CD14-positive monocyte (primary cell): Measurements from ENCODE around the gene CPED1. TPM values are rescaled to one million over a fixed set of nuclear protein-coding genes. Genes with fewer than 3 reads are reported as not detected.

ENCODE experiments used
- DNase-seq, 3 donors: peaks; one replicate each; pipeline ENCODE4 v3.0.0-alpha.2; 2011 to 2022
- H2AFZ ChIP-seq: 2 replicates; pipeline ENCODE4 v1.6.0; 2012; ENCODE audit warnings: mild to moderate bottlenecking, low read depth, low read length, inconsistent platforms; ENCODE audit not compliant: insufficient read depth, poor library complexity, severe bottlenecking
- H3K27ac ChIP-seq, 2 donors: 1 replicate in 1 of 2; 2 replicates in 1 of 2; pipeline ENCODE4 v1.5.1; 2012 to 2013; ENCODE audit warnings: low read length in 2 of 2, control low read depth in 1 of 2, inconsistent platforms in 1 of 2, low read depth in 1 of 2, mild to moderate bottlenecking in 1 of 2
- H3K27me3 ChIP-seq, 2 donors: one replicate each; pipeline versions ENCODE4 v1.6.0 to v1.6.1; 2011 to 2013; ENCODE audit warnings: low read length in 2 of 2; ENCODE audit not compliant: control insufficient read depth in 2 of 2, insufficient read depth in 2 of 2
- H3K36me3 ChIP-seq, 2 donors: replicated peaks in 1 of 2; 1 replicate in 1 of 2; 2 replicates in 1 of 2; pipeline versions ENCODE4 v1.5.1 to v1.6.1; 2012 to 2013; ENCODE audit warnings: low read length in 2 of 2, control low read depth in 1 of 2, inconsistent platforms in 1 of 2, mild to moderate bottlenecking in 1 of 2; ENCODE audit not compliant: insufficient read depth in 2 of 2, control insufficient read depth in 1 of 2
- H3K4me1 ChIP-seq, 2 donors: 1 replicate in 1 of 2; 2 replicates in 1 of 2; pipeline versions ENCODE4 v1.5.1 to v1.6.1; 2012 to 2013; ENCODE audit warnings: low read length in 2 of 2, control low read depth in 1 of 2, inconsistent platforms in 1 of 2, mild to moderate bottlenecking in 1 of 2, moderate library complexity in 1 of 2; ENCODE audit not compliant: insufficient read depth in 2 of 2, control insufficient read depth in 1 of 2
- H3K4me2 ChIP-seq: replicated peaks from 2 replicates; pipeline ENCODE3; 2012; ENCODE audit warnings: low read length, moderate library complexity, mild to moderate bottlenecking; ENCODE audit not compliant: poor library complexity, severe bottlenecking; ENCODE audit errors: extremely low read depth
- H3K4me3 ChIP-seq, 3 experiments: fragments of 200-600 bp in 1 of 3; sonication (generic) in 1 of 3; replicated peaks in 1 of 3; 1 replicate in 2 of 3; 2 replicates in 1 of 3; pipeline ENCODE4 v1.5.1; 2011 to 2013; ENCODE audit warnings: low read length in 3 of 3, mild to moderate bottlenecking in 3 of 3, control low read depth in 2 of 3, low read depth in 2 of 3, inconsistent platforms in 1 of 3, moderate library complexity in 1 of 3
- H3K79me2 ChIP-seq: 2 replicates; pipeline ENCODE4 v1.6.0; 2012; ENCODE audit warnings: mild to moderate bottlenecking, control low read depth, inconsistent platforms, low read length, moderate library complexity; ENCODE audit not compliant: insufficient read depth
- H3K9ac ChIP-seq: 2 replicates; pipeline ENCODE4 v1.6.0; 2017; ENCODE audit warnings: low read length, mild to moderate bottlenecking; ENCODE audit not compliant: insufficient read depth, poor library complexity, severe bottlenecking
- H3K9me3 ChIP-seq, 2 donors: replicated peaks in 1 of 2; 1 replicate in 1 of 2; 2 replicates in 1 of 2; pipeline versions ENCODE4 v1.5.1 to v1.6.1; 2012 to 2013; ENCODE audit warnings: low read length in 2 of 2, control low read depth in 1 of 2; ENCODE audit not compliant: control insufficient read depth in 1 of 2, insufficient read depth in 1 of 2
- H4K20me1 ChIP-seq: 2 replicates; pipeline ENCODE4 v1.6.0; 2012; ENCODE audit warnings: mild to moderate bottlenecking, low read length, control low read depth, moderate library complexity; ENCODE audit not compliant: insufficient read depth
- H3K27ac Mint-ChIP-seq, 7 donors: one replicate each; pipeline ENCODE4 v1.8.0; 2020; ENCODE audit warnings: mild to moderate bottlenecking in 7 of 7, mixed read lengths in 7 of 7, moderate library complexity in 6 of 7, inconsistent platforms in 2 of 7
- H3K27me3 Mint-ChIP-seq, 3 donors: one replicate each; pipeline ENCODE4 v1.8.0; 2021 to 2022; ENCODE audit warnings: low read depth in 3 of 3, mild to moderate bottlenecking in 3 of 3, mixed read lengths in 3 of 3, moderate library complexity in 3 of 3, inconsistent platforms in 1 of 3
- H3K36me3 Mint-ChIP-seq, 2 donors: one replicate each; pipeline ENCODE4 v1.8.0; 2020; ENCODE audit warnings: mixed read lengths in 2 of 2, inconsistent platforms in 1 of 2, mild to moderate bottlenecking in 1 of 2
- H3K4me1 Mint-ChIP-seq: one replicate; pipeline ENCODE4 v1.8.0; 2020; ENCODE audit warnings: mild to moderate bottlenecking, mixed read lengths
- H3K4me3 Mint-ChIP-seq, 2 donors: one replicate each; pipeline ENCODE4 v1.8.0; 2020; ENCODE audit warnings: mild to moderate bottlenecking in 2 of 2, mixed read lengths in 2 of 2, moderate library complexity in 1 of 2
- H3K9me3 Mint-ChIP-seq, 7 donors: one replicate each; pipeline ENCODE4 v1.8.0; 2020 to 2022; ENCODE audit warnings: mixed read lengths in 7 of 7, mild to moderate bottlenecking in 6 of 7, moderate library complexity in 6 of 7, inconsistent platforms in 2 of 7
- CTCF ChIP-seq: fragments of 200-600 bp; IDR thresholded peaks from one replicate; pipeline ENCODE4 v1.8.0; 2022; ENCODE audit warnings: antibody characterized with exemption, mild to moderate bottlenecking
- WGBS: methylation state at CpG from one replicate; pipeline ENCODE4 v1.1.5; 2013; ENCODE audit warnings: missing lambda C conversion rate; ENCODE audit not compliant: insufficient coverage; 5-methylcytosine and 5-hydroxymethylcytosine counted together
- intact Hi-C, 2 donors: fragments of 100-400 bp; cut with micrococcal nuclease; formaldehyde crosslinking; loops; one replicate each; pipeline versions ENCODE4 v1.15.0 to v1.15.1; 2023
- polyA plus RNA-seq, 3 donors: library from polyadenylated mRNA; depleted of rRNA in 1 of 3; unstranded in 2 of 3; stranded (reverse) in 1 of 3; fragments of 300-500 nt in 2 of 3; fragments of >200 nt in 1 of 3; fragmentation: Illumina TruSeq in 2 of 3; gene quantifications; 1 replicate in 2 of 3; 2 replicates in 1 of 3; pipeline ENCODE4 v1.2.3, GENCODE V29; 2012 to 2021

The CPED1 gene
- polyA plus RNA-seq, 3 donors: 9.8 to 30.0 (median 20.4) TPM

- H3K9me3 ChIP-seq: no peaks in the 10 kb centered on the region
- Mint-ChIP-seq H3K4me1 (peaks cover 1% of the 10 kb centered on the region), H3K27ac (no peak overlapping the region), H3K4me3 (no peak overlapping the region), H3K9me3 (no peaks in the 10 kb centered on the region), H3K27me3 (peaks cover 0 to 3% (median 0%) of the 10 kb centered on the region in 3 donors), H3K36me3 (no peaks in the 10 kb centered on the region)
- TF ChIP-seq CTCF: no peak
- H3K79me2 ChIP-seq: no peaks in the 10 kb centered on the region
- no peaks in the 10 kb centered on the region for H4K20me1 ChIP-seq
- no peak overlapping the region for H3K27ac ChIP-seq
- H3K36me3 ChIP-seq: no peaks in the 10 kb centered on the region
- H3K4me2 ChIP-seq: no peak overlapping the region
- no peaks in the 10 kb centered on the region for H3K27me3 ChIP-seq
- no peak overlapping the region for H2AFZ ChIP-seq
- no peak overlapping the region for H3K9ac ChIP-seq
- WGBS: no CpG with 5 or more reads among the region's 1 CpG
- intact Hi-C loops: loop anchor here (2.0 to 5.0 kb wide), 2 partner anchors 97 kb away; partner anchors contain the start of gene CPED1 (in 1 of the 2)
- no peak for DNase-seq
- no peak overlapping the region for H3K4me3 ChIP-seq
- H3K4me1 ChIP-seq: no peaks in the 10 kb centered on the region
These were observed 95.3 kb downstream of the CPED1 start for GRCh38 chr7:121083790-121084251.

- no peaks in the 10 kb centered on the region for H3K27me3 ChIP-seq
- H3K36me3 ChIP-seq: no peaks in the 10 kb centered on the region
- H4K20me1 ChIP-seq: no peaks in the 10 kb centered on the region
- Mint-ChIP-seq H3K4me3 (no peak overlapping the region), H3K27ac (no peak overlapping the region), H3K27me3 (peaks cover 0 to 3% (median 0%) of the 10 kb centered on the region in 3 donors), H3K4me1 (peaks cover 1% of the 10 kb centered on the region), H3K9me3 (no peaks in the 10 kb centered on the region), H3K36me3 (no peaks in the 10 kb centered on the region)
- DNase-seq: no peak
- H3K9ac ChIP-seq: no peak overlapping the region
- no peak overlapping the region for H2AFZ ChIP-seq
- H3K79me2 ChIP-seq: no peaks in the 10 kb centered on the region
- H3K27ac ChIP-seq: no peak overlapping the region
- no peak overlapping the region for H3K4me3 ChIP-seq
- no CpG with 5 or more reads among the region's 2 CpGs for WGBS
- H3K9me3 ChIP-seq: no peaks in the 10 kb centered on the region
- no peak overlapping the region for H3K4me2 ChIP-seq
- intact Hi-C loops: loop anchor here (2.0 to 5.0 kb wide), 2 partner anchors 97 kb away; partner anchors contain the start of gene CPED1 (in 1 of the 2)
- no peak for TF ChIP-seq CTCF
- no peaks in the 10 kb centered on the region for H3K4me1 ChIP-seq
These were observed 95.7 kb downstream of the CPED1 start for GRCh38 chr7:121084256-121084655.
